Glomerular visceral epithelial cell (primary cell): ENCODE data around the gene SRRD.
"Not testable (repeated sequence)": the region's sequence is repeated elsewhere in the genome, so short reads cannot be mapped to it uniquely, and the experiment has no call there.

Experiments used
- DNase-seq: peaks from one replicate; pipeline ENCODE4 v3.0.0-alpha.2; 2016; ENCODE audit errors: extremely low spot score

The SRRD gene

GRCh38 chr22:26522012-26522411 is 38.3 kb downstream of the SRRD start:
- no peak for DNase-seq

GRCh38 chr22:26522592-26522991 is 38.9 kb downstream of the SRRD start:
- no peak for DNase-seq

GRCh38 chr22:26524870-26525269 is 41.2 kb downstream of the SRRD start:
- no peak for DNase-seq

- DNase-seq: no peak
Observed at GRCh38 chr22:26525946-26526564, 42.4 kb downstream of the SRRD start.

- no peak for DNase-seq
Observed at GRCh38 chr22:26527167-26527566, 43.5 kb downstream of the SRRD start.

- DNase-seq: no peak
Observed at GRCh38 chr22:26527574-26528465, 44.1 kb downstream of the SRRD start.

- DNase-seq: not testable (repeated sequence)
Observed at GRCh38 chr22:26528518-26528917, 44.8 kb downstream of the SRRD start.

- no peak for DNase-seq
Observed at GRCh38 chr22:26529345-26529744, 45.7 kb downstream of the SRRD start.

- DNase-seq: no peak
Observed at GRCh38 chr22:26534171-26534855, 50.6 kb downstream of the SRRD start.

GRCh38 chr22:26534874-26535602 is 51.4 kb downstream of the SRRD start:
- DNase-seq: no peak

GRCh38 chr22:26535603-26535908 is 51.9 kb downstream of the SRRD start:
- no peak for DNase-seq

- no peak for DNase-seq
Observed at GRCh38 chr22:26536056-26536761, 52.5 kb downstream of the SRRD start.

GRCh38 chr22:26536762-26537134 is 53.1 kb downstream of the SRRD start:
- no peak for DNase-seq

- DNase-seq: no peak
Observed at GRCh38 chr22:26540119-26540518, 56.4 kb downstream of the SRRD start.

GRCh38 chr22:26541167-26541819 is 57.6 kb downstream of the SRRD start:
- DNase-seq: no peak

- DNase-seq: no peak
Observed at GRCh38 chr22:26542831-26543230, 59.2 kb downstream of the SRRD start.
